HG03342 (cell line): ENCODE measurements around the gene PRDM16.

ENCODE experiments used
- ATAC-seq: cut with Tn5 transposase; IDR thresholded peaks from one replicate; pipeline ENCODE4 v1.9.1; 2021; ENCODE audit warnings: mild to moderate bottlenecking, moderate library complexity; ENCODE audit not compliant: unreplicated experiment

PRDM16 gene

DNA sequence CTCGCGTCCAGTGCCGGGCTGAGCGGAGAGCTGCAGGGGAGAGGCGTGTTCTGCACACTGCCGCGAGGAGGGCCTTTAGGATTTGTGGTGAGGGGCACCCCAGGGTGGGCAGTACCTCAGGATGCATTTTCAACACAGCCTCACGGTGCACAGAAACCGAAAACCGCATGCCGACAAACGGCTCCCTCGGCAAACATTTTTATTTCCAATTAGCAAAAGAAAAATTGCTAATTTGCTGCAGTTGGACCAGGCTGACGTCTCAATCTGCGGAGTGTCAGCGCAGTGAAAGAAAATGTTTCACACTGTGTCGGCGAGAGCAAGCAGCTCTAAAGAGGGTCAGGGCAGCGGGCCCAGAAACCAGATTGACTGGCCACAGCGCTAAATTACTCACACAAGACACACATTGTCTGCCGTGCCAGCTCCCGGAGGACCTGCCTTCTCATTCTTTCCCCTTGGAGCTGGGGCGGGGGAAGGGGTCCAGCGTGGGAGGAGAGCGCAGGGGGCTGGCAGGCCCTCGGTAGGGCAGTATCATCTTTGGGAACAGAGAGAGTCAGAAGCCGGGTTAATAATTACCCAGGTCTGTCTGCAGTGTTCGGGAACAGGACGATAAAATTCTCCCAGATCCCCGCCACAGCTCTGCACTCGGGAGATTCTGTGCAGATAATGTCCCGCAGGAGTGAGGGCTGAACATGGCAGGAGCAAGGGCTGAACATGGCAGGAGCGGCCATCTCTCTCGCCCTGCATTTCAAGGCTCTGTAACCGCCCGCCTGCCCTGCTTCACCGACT, 150.2 kb downstream of the PRDM16 start:
- no peak for ATAC-seq

DNA sequence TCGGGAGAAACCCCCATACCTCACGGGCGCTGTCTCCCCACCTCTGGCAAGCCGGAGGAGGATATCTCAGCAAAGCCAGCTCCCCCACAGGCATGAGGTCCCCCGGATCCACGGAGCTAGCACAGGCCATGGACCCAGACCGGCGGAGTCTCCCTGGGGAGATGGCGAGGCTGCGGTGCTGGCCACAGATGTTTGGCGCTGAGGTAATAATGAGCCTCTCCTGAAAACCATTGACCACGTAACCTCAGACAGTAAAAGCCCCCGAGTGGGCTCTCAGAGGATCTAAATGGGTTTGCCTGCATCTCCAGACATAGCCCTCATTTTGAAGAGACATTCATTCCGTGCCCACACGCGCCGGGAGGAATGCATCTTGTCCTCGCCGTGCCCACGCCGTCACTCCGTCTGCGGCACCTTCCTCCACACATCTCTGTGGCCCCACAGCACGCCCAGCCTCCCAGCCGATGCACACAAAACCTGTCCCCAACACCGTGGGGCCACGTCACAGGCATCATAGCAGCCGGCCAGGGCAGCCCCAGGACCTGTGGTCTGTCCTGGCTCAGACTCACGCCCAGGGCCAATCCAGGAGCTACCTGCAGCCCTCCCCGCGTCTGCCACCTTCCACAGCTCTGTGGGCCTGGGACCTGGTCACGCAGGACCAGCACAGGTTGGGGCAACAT, 150.9 kb downstream of the PRDM16 start:
- no peak for ATAC-seq

- ATAC-seq = no peak
Measured at GRCh38 chr1:3221112-3222041, 152.4 kb downstream of the PRDM16 start.

DNA sequence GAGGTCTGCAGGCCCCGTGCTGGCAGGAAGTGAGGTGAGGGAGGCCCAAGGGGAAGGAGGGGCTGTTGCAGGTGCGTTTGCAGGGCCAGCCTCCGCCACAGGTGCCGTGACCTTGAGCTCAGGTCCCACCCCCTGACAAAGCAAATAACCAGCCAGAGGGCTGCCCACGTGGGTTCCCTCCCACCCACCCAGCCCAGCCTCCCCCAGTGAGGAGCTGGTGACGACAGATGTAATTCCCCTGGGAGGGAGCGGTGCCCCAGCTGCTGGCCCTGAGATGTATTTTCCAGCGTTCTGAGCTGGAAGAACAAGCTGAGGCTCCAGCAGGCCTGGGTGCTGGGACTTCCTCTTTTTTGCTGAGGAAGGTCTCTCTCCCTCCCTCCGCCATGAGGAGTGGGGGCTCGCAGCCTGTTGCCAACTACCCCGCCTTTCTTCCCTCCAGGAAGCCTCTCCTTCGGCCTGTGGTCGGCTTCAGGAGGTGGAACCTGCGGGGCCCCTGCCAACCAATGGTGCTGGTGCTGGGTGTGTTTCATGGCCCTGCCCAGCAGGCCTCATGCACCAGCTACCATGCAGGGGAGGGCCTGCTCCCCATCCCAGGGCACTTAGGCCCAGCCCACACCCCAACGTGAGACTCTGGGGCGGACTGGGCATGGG, 153.2 kb downstream of the PRDM16 start:
- no peak for ATAC-seq

GRCh38 chr1:3225661-3226060, 156.7 kb downstream of the PRDM16 start:
- no peak for ATAC-seq

GRCh38 chr1:3226191-3226590, 157.2 kb downstream of the PRDM16 start:
- ATAC-seq = no peak

GRCh38 chr1:3226701-3227350, 157.8 kb downstream of the PRDM16 start:
- ATAC-seq = no peak

DNA sequence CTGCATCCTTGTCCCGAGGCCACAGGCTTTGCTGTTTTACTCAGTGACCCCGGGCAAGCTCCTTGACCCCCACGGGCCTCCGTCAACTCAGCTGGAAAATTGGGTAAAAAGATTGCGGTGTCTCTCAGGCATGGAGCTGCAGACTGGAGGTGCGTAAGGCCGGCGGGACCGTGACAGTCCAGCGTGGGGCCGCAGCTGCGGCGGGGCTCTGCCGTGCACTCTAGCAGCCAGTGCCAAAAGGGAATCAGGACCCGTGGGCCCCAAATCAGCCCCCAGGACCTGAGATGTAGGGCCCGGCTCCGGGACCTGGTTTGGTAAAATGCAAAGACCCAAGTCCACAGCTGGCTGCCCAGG, 158.3 kb downstream of the PRDM16 start:
- ATAC-seq = no peak

GRCh38 chr1:3227893-3228292, 158.9 kb downstream of the PRDM16 start:
- ATAC-seq = no peak

DNA sequence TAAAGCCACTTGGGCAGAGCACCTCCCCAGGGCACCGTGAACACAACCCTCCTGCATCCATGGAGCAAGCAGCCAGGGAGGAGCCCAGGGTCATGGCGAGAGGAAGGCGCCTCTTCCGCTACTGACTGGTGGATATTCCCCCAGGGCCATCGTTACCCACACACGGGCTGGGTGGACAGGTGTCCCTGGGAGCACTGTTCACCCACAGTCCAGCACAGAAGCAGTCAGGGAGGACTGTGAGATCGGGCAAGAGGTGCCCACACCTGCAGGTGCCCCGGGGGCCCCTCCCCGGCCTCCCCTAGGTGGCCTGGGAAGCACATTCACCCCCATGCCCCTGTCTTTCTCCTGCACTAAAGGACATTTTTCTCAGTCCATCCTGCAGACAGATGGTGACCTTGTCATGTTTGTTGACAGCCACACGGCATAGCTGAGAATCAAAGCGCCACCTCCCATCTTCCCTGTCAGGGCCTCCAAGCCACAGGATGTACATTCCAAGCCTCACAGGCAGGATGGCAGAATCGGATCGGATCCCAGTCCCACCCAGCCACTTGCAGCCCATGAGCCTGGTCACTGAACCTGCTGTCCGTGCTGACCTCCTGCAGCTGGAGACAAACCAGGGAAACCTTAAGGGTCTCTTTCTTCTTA, 160.2 kb downstream of the PRDM16 start:
- no peak for ATAC-seq

- no peak for ATAC-seq
Measured at GRCh38 chr1:3230553-3230952, 161.6 kb downstream of the PRDM16 start.

DNA sequence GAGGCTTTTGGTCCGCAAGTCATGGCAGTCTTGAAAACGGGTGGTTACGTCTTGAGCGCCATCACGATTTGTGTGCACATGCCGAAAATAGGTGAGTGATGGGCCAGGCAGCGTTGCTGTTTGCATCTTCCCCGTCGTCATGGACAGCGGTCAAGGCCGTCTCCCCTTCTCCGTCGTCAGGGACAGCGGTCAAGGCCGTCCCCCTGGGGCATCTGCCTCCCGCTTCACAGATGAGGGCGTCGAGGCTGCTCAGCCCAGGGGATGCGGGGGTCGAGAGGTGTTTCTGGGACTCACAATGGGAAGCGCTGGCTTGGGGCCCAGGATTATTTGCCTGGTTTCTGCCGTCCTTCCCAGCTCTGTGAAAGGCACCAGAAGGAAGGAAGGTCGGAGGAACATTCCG, 162.2 kb downstream of the PRDM16 start:
- ATAC-seq = no peak

DNA sequence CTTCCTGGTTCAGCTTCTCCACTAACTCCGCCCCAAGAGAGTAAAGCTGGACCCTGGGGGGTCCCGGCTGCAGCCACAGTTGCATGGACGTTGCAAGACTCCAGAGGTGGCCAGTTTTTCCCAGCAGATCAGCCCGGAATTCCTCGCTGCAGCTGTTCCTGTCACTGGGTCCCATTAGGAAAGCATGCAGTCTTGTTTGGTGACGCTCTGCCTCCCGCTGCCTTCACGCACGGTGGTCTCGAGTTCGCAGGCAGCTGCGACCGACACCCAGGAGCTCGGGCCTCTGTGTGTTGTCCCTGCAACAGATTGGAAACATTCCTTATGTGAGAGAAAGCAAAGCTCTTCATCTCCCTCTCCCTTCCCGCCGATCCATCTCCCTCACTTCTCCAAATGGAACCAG, 162.8 kb downstream of the PRDM16 start:
- ATAC-seq = no peak

GRCh38 chr1:3233031-3233430, 164.0 kb downstream of the PRDM16 start:
- no peak for ATAC-seq

DNA sequence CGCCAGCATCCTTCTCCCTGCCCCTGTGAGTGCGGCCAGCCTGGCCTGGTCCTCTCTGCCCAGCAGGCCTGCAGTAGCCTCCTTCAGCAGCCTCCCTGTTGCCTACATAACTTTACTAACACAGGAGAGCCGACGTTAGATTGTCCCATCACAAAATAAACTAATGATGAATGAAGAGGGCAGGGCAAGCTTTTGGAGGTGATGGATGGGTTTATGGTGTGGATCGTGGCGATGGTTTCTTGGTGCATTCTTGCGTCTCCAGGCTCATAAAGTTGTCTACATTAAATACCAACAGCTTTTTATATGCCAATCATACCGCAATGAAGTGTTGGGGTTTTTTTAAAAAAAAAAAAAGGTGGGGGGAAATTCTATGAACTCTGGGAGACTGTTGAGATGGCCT, 164.5 kb downstream of the PRDM16 start:
- ATAC-seq = no peak

DNA sequence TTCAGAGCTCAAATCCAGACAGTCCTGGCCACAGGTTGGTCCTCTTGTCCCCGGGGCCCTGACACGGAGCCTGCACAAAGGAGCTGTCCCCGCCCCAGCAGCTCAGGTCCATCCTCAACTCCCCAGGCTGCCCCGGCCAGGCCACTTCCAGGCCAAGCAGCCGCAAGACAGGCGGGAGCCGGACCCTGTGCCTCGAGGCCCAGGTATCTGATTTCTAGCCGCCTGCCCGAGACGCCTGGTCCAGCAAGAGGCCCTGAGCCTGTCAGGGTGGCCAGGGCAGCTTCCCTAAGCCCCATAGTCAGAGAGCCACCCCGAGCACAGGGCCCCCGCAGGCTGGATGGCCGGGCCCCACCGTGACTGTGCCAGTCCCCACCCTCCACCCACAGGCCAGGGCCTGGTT, 165.3 kb downstream of the PRDM16 start:
- ATAC-seq = no peak

DNA sequence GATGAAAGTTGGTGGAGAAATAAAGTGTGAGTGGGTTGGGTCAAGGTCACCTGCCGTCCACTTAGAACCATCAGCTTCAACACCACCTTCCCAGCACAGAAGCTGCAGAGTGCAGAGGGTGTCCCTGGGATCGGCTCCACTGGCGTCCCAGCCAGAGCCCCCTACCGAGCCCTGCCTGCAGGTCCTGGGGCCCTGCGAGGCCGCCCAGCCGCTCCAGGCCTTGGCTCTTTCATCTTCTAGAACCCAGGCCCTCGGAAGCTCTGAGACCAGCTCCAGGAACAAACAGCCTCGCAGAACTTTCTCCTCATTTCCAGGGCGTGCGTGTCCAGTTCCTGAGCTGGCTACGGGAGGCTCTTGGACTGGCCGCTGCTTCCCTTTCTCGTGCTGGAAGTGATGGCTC, 166.0 kb downstream of the PRDM16 start:
- ATAC-seq = no peak

DNA sequence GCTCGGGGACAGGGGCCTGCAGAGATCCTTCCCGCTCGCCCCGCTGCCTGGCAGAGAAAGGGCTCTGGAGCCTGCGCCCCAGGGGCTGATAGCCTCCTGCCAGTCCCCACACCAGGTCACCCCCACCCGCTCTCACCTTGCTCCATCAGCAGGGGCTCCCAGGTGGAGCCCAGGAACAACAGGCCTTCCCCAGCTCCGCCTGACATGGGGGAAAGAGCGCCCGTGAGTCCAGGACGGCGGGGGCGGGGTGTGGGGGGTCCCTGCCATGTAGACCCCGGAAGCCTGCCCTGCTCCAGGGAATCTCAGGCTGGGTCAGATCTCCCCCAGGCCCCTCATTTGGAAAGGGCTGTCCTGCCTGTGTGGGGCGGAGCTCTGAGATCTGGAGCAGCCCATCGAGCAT, 166.5 kb downstream of the PRDM16 start:
- no peak for ATAC-seq

DNA sequence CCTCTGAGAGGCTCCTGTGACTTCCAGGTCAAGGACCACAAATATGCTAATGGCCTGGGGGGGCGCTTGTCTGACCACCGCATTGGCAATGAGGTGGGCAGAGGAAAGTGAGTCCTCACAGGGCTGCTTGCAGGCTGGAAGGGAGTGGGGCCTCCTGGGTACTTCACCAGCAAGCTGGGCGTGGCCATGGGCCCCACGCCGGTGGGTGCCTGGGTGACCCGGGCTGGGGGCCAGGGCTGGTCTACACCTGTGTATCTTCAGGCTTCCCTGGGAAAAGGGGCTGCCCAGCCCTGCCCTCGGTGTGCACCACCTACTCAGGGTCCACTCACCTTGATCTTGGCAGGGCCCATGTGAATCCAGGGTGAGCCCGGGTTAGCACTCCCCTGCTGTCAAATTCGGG, 167.4 kb downstream of the PRDM16 start:
- no peak for ATAC-seq

GRCh38 chr1:3236955-3237354, 168.0 kb downstream of the PRDM16 start:
- no peak for ATAC-seq
